HUES48 (cell line): ENCODE results near the gene SLC7A10.

Experiments
- H3K27ac ChIP-seq: one replicate; pipeline ENCODE4 v1.7.0; 2013; ENCODE audit warnings: low read depth, low read length, inconsistent platforms
- H3K27me3 ChIP-seq: 2 replicates; pipeline ENCODE4 v1.6.1; 2013; ENCODE audit warnings: mild to moderate bottlenecking, low read length; ENCODE audit not compliant: control insufficient read depth, insufficient read depth
- H3K36me3 ChIP-seq: 2 replicates; pipeline ENCODE4 v1.6.1; 2013; ENCODE audit warnings: low read length; ENCODE audit not compliant: control insufficient read depth, insufficient read depth
- H3K4me1 ChIP-seq: 2 replicates; pipeline ENCODE4 v1.6.1; 2013; ENCODE audit warnings: mild to moderate bottlenecking, low read length; ENCODE audit not compliant: control insufficient read depth, insufficient read depth
- H3K4me3 ChIP-seq: 2 replicates; pipeline ENCODE4 v1.5.1; 2013; ENCODE audit warnings: mild to moderate bottlenecking, low read depth, low read length
- H3K9ac ChIP-seq: 2 replicates; pipeline ENCODE4 v1.6.1; 2013; ENCODE audit warnings: mild to moderate bottlenecking, low read depth, low read length, moderate library complexity
- H3K9me3 ChIP-seq: 2 replicates; pipeline ENCODE4 v1.6.1; 2013; ENCODE audit warnings: low read length; ENCODE audit not compliant: control insufficient read depth, insufficient read depth

The SLC7A10 gene

DNA sequence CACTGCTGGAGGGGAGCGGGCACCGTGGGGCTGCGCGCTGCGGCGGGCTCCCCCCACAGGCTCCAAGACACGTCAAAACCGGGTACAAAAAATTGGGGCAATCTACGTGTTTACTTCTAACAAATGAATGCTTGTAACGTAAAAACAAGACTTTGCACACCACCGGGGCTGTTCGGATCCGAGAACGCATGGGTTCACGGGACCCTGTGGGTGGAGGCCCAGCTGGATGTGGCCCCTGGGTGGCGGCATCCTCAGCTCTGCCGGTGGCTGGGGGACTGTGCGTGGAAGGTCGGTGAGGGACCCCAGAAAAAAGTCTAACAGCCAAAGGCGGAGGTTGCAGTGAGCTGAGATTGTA is 10.3 kb upstream of the SLC7A10 start:
- Histone ChIP-seq H3K4me3 (no peak overlapping the region), H3K27me3 (no peaks in the 10 kb centered on the region)

DNA sequence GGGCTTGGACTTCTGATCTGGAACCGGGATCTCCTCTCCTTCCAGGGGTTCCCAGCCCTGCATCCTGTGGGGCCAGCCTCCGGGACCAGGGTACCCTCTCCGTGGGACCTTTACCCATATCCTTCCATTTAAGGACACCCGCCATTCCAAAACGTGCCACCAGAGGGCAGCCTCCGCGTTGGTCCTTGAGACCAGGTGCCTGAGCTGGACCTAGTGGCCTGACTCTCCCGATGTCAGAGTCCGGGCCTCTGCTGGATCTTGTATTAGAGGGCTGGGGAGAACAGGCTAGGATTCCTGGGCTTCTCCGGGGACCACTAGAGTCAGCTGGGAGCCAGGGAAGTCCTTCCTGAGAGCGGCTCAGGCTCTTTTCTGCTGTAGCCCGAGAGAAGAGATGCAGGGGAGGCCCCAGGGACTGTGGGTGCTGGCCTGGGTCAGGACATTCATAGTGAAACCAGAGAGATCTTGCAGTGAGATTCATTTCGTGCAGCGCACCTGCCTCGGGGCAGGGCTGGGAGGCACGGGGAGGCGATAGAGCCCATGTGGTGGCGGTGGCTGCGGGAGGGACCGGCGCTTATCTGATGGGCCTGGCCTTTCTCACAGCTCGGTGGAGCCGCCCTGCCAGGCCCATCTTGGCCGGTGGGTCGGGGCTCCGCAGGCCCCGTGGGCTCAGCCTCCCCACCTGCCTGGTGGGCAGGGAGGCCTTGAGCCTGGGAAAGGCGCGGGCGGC is 9.8 kb upstream of the SLC7A10 start:
- Histone ChIP-seq H3K36me3 (no peaks in the 10 kb centered on the region), H3K9ac (no peak overlapping the region), H3K4me3 (no peak overlapping the region), H3K4me1 (no peaks in the 10 kb centered on the region), H3K9me3 (no peaks in the 10 kb centered on the region), H3K27ac (no peak overlapping the region), H3K27me3 (no peaks in the 10 kb centered on the region)

More for the DNA sequence above, 10.3 kb upstream of the SLC7A10 start:
- Histone ChIP-seq H3K9me3 (no peaks in the 10 kb centered on the region), H3K9ac (no peak overlapping the region), H3K36me3 (no peaks in the 10 kb centered on the region), H3K27ac (no peak overlapping the region), H3K4me1 (no peaks in the 10 kb centered on the region)

DNA sequence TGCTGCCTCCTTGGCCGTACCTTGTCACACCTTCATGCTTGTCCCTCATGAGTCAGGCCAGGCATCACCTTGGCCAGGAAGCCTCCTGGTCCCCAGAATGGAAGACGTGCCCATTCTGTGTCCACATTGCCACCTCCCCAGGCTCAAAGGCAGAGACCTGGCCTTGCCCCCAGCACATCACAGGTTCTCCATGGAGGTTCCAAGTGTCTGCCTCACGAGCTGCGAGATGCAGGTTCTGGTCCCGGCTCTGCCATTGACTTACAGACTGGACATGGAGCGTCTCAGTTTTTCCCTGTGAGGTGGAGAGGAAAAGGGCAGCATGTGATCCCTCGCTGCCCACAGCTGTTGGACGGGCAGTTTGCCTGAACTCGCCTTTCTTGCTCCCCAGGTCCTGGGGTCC is 9.1 kb upstream of the SLC7A10 start:
- no peak overlapping the region for H3K4me3 ChIP-seq
- H3K27me3 ChIP-seq = no peaks in the 10 kb centered on the region
- no peak overlapping the region for H3K27ac ChIP-seq
- H3K36me3 ChIP-seq = no peaks in the 10 kb centered on the region
- H3K4me1 ChIP-seq = no peaks in the 10 kb centered on the region
- H3K9ac ChIP-seq = no peak overlapping the region
- no peaks in the 10 kb centered on the region for H3K9me3 ChIP-seq

DNA sequence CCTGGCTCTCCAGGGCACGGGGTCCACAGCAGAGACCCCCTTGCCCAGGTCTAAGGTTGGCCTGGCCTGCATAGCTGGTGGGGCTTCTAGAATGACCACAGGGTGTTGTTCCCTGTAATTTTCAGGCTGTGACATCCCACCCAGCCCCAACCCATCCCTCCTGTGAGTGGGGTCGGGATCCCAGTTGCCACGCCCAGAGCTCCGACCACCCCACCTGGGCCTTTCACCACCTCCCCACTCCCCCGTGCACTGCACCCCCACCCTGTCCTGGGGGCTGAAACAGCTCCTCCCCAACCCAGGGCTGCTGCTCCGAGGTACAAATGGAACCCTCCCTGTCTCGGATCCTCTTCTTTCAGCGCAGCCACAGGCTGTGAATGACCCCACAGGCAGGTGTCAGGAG is 8.4 kb upstream of the SLC7A10 start:
- H3K36me3 ChIP-seq = no peaks in the 10 kb centered on the region
- H3K27me3 ChIP-seq = no peaks in the 10 kb centered on the region
- H3K4me1 ChIP-seq = no peaks in the 10 kb centered on the region
- H3K27ac ChIP-seq = no peak overlapping the region
- no peaks in the 10 kb centered on the region for H3K9me3 ChIP-seq
- no peak overlapping the region for H3K9ac ChIP-seq
- H3K4me3 ChIP-seq = no peak overlapping the region

DNA sequence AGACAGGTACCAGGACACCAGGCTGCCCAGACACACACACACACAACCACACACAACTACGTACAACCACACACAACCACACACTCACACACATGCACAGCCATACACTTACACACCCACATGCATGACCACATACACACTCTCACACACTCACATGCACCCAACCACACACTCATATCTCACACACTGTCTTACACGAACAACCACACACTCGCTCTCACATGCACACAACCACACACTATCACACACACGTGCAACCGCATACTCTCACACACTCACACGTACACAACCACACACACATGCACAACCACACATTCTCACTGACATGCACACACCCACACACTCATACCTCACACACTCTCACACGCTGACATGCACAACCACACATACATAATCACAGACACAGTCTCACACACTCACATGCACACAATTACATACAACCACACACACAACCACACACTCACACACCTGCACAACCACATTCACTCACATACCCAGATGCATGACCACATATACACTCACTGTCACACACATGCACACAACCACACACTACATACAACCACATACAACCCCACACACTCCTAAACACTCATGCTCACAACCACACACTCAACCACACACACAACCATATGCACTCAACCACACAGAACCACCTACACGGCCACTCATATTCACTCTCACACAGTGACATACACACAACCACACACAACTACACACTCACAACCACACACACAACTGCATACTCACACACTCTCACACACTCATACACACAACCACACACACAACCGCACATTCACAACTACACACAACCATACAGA is 7.6 kb upstream of the SLC7A10 start:
- H3K4me1 ChIP-seq = no peaks in the 10 kb centered on the region
- H3K4me3 ChIP-seq = no peak overlapping the region
- H3K9me3 ChIP-seq = peaks cover 3% of the 10 kb centered on the region; the same call in 1 of the 2 replicates
- no peaks in the 10 kb centered on the region for H3K27me3 ChIP-seq
- no peak overlapping the region for H3K9ac ChIP-seq
- H3K36me3 ChIP-seq = no peaks in the 10 kb centered on the region
- H3K27ac ChIP-seq = no peak overlapping the region

DNA sequence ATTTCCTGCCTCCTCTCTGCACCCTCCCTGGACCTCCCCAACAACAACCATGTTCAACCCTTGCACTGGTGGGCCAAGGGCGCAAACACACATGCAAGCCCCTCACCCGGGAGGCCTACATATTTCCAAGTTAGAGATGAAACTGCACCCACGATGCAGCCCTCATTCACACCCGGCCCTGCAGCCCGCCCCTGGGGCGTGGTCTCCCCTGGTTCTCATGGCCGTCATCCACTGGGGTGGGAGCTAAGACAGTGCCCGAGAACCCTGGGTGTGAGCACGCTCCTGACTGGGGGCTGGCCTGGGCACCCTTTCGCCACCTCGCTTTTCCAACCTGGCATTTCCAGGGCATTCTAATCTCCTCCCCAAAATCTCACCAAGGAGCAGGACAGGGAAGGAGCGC is 7.0 kb upstream of the SLC7A10 start:
- no peak overlapping the region for H3K9ac ChIP-seq
- peaks cover 3% of the 10 kb centered on the region for H3K27me3 ChIP-seq
- H3K36me3 ChIP-seq = no peaks in the 10 kb centered on the region
- H3K4me1 ChIP-seq = 0 out of 2 replicates have a peak, but pooled peaks cover 1% of the 10 kb centered on the region
- peaks cover 9% of the 10 kb centered on the region for H3K9me3 ChIP-seq
- no peak overlapping the region for H3K27ac ChIP-seq
- H3K4me3 ChIP-seq = no peak overlapping the region

DNA sequence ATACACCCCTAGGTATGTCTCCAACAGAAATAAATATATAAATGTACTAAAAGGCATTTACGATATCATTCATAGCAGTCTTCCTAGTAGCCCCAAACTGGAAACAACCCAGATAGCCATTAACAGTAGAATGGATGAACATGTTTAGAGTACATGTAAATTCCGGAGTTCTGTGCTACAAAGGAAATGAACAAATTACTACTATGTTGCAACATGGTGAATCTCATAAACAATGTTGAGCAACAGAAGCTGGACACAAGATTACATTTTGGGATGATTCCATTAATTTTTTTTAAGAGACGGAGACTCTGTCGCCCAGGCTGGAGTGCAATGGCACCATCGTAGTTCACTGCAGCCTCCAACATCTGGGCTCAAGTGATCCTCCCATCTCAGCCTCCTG is 5.9 kb upstream of the SLC7A10 start:
- peaks cover 12% of the 10 kb centered on the region for H3K27me3 ChIP-seq

DNA sequence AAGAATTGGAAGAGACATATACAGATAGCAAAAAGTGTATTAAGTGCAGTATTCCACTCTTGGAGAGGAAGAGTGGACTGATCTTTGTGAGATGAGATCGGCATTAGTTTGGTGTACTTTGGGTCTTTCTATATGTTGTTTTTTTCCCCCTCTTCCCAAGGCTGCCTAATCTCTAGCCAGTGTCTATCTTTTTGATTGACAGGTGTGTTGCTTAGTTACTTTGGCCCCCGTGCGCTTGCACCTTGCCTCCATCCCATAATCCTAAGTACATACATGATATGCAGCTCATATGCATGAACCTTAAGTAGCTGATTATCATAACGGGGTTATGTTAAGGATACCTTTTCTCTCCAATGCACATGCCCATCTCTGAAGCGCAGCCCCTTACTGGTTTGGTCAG is 4.3 kb upstream of the SLC7A10 start:
- Histone ChIP-seq H3K36me3 (no peaks in the 10 kb centered on the region), H3K27ac (no peak overlapping the region), H3K27me3 (peaks cover 27% of the 10 kb centered on the region), H3K4me1 (peaks cover 10% of the 10 kb centered on the region; the same call in 1 of the 2 replicates), H3K9ac (no peak overlapping the region), H3K9me3 (peaks cover 11% of the 10 kb centered on the region), H3K4me3 (no peak overlapping the region)

More for the DNA sequence above, 5.9 kb upstream of the SLC7A10 start:
- Histone ChIP-seq H3K4me1 (0 out of 2 replicates have a peak, but pooled peaks cover 3% of the 10 kb centered on the region), H3K9me3 (peaks cover 11% of the 10 kb centered on the region), H3K9ac (no peak overlapping the region), H3K27ac (no peak overlapping the region), H3K36me3 (no peaks in the 10 kb centered on the region), H3K4me3 (no peak overlapping the region)

DNA sequence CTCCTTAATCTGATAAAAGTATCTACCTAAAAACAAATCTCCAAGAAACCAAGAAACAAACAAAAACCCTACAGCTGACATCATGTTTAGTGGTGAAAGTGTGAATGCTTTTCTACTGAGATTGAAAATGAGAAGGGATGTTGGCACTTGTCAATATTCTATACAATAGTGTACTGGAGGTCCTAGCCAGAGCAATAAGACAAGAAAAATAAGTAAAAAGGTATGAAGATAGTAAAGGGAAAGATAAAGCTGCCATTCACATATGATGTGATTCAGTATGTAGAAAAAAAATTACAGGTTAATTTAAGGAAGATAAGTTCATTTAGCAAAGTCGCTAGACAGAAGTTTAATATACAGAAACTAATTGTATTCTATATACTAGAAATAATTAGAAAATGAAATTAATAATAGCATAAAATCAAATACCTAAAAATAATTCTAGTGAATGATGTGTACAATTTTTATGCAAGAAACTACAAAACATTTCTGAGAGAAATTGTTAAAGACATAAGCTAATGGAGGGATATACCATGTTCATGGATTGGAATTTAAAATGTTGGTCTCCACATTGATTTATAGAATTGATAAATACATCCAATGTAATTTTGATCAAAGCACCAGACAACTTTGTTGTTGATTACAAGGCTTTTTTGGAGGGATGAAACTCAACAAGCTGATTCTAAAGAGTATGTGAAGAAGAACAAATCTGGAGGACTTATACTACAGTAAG is 2.4 kb upstream of the SLC7A10 start:
- Histone ChIP-seq H3K36me3 (no peaks in the 10 kb centered on the region), H3K9ac (no peak overlapping the region), H3K4me3 (no peak overlapping the region), H3K9me3 (peaks cover 11% of the 10 kb centered on the region), H3K4me1 (peaks cover 10% of the 10 kb centered on the region; the same call in 1 of the 2 replicates), H3K27ac (no peak overlapping the region), H3K27me3 (peaks cover 37% of the 10 kb centered on the region)

DNA sequence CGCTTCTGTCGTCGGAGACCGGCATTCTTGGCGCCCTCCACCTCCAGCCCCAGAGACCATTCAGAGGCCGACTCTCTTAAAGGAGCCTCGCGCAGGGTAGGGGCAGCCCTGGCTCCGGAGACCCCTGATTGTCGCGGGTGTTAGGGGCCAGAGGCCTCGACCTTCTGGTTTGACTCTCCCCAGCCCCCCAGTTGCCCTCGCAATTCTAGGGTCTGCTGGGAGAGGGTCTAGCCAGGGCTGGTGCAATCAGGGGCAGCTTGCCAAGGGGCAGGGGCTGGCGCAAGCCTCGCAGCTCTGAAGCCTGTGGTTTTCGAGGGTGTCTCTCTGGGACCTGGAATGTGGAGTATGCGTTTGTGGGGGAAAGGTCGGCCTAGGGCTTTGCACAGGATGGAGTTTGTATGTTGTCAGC is 1.6 kb upstream of the SLC7A10 start:
- peaks cover 11% of the 10 kb centered on the region for H3K9me3 ChIP-seq
- 0 out of 2 replicates have a peak overlapping the region, but pooled peaks have one; percentile 10 for H3K9ac ChIP-seq
- H3K4me1 ChIP-seq = peaks cover 10% of the 10 kb centered on the region; the same call in 1 of the 2 replicates
- peak overlapping the region; percentile 64 for H3K4me3 ChIP-seq
- no peak overlapping the region for H3K27ac ChIP-seq
- no peaks in the 10 kb centered on the region for H3K36me3 ChIP-seq
- H3K27me3 ChIP-seq = peaks cover 37% of the 10 kb centered on the region
